GM12874 (cell line): ENCODE measurements around the gene RALY.

Experiments used
- CTCF ChIP-seq: IDR thresholded peaks from 2 replicates; pipeline ENCODE4 v1.5.1; 2011; ENCODE audit warnings: low read depth, mild to moderate bottlenecking, control low read depth, low read length, moderate library complexity; ENCODE audit not compliant: insufficient read depth

The RALY gene

DNA sequence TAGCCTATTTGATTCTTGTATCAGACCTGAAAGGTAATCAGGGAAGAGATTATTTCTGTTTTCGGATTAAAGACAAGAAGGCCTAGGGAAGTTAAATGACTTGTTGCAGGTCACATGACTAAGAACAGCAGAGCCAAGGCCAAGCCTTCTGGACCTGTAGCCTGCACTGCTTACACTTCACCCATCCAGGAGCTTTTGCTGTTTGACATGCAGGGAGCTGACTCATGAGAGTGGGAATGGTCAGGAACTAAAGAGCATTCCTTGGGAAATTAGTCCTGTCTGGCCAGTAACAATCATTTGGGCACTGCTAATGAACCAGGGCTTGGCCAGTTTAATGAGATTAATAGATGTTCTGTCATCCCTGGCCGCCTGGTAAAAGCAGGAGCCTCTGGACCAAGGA, 71.5 kb downstream of the RALY start:
- TF ChIP-seq CTCF, result no peak

DNA sequence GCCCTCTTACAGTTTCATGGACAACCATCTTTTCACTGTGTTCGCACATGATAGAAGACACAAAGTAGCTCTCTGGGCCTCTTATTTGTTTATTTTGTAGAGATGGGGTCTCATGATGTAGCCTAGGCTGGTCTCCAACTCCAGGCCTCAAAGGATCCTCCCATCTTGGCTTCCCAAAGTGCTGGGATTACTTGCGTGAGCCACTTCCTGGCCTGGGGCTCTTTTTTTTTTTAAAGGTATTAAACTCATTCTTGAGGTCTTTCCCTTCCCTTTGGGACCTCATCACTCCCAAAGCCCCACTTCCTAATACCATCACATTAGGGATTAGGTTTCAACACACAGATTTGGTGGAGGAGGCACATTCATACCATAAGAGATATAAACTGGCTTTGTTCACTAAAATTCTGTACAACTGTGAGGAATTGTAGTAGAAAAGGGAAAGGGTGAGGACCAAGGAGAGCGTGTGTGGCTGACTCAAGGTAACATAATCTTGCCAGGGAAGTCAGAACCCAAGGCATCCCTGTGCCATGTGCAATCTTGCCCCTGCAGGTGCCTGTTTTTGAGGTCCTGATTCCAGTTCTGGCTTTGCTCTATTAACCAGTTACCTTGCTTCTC, 72.9 kb downstream of the RALY start:
- no peak for TF ChIP-seq CTCF

- TF ChIP-seq CTCF, result no peak
Measured at GRCh38 chr20:34068001-34068400, 74.3 kb downstream of the RALY start.

- TF ChIP-seq CTCF, result peak; percentile 57
Measured at GRCh38 chr20:34069341-34070078, 75.8 kb downstream of the RALY start.

GRCh38 chr20:34070079-34070439, 76.3 kb downstream of the RALY start:
- TF ChIP-seq CTCF, result no peak

DNA sequence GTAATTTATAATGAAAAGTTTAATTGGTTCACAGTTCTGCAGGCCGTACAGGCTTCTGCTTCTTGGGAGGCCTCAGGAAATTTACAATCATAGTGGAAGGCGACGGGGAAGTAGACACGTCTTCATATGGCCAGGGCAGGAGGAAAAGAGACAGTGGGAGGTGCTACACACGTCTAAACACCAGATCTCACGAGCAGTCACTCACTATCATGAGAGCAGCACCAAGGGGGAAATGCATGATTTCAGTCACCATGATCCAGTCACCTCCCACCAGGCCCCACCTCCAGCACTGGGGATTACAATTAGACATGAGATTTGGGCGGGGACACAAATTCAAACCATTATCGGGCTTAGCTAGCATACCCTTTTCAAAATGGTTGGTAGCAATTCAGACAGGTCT, 77.1 kb downstream of the RALY start:
- no peak for TF ChIP-seq CTCF

- TF ChIP-seq CTCF, result no peak
Measured at GRCh38 chr20:34072076-34072475, 78.4 kb downstream of the RALY start.
